SK-N-MC (cell line): ENCODE data around the gene TMEM126B.

Experiments used
- EZH2 ChIP-seq: fragments of 200-600 bp; sonication (generic); IDR thresholded peaks from one replicate; pipeline ENCODE4 v1.6.1; 2017; ENCODE audit warnings: antibody characterized with exemption
- POLR2AphosphoS5 ChIP-seq: IDR thresholded peaks from 2 replicates; pipeline ENCODE4 v1.6.1; 2012; ENCODE audit warnings: mild to moderate bottlenecking, low read depth, low read length, borderline replicate concordance

GRCh38 chr11:85672105-85672902, 43.9 kb downstream of the TMEM126B start:
- TF ChIP-seq POLR2AphosphoS5 (no peak), EZH2 (no peak)
